Stimulated activated naive CD4-positive, alpha-beta T cell (primary cell): ENCODE data around the gene LENG1.

Source experiments
- DNase-seq, 6 experiments: peaks; one replicate each; lab custom pipeline; 2025; lab: John Stamatoyannopoulos, UW

Gene LENG1

GRCh38 chr19:54164369-54165068 is 5.0 kb upstream of the LENG1 start:
- DNase-seq: peak in 4 of 6 experiments; percentile 14 to 40 (median 21)

GRCh38 chr19:54162884-54163283 is 3.4 kb upstream of the LENG1 start:
- no peak for DNase-seq

DNA sequence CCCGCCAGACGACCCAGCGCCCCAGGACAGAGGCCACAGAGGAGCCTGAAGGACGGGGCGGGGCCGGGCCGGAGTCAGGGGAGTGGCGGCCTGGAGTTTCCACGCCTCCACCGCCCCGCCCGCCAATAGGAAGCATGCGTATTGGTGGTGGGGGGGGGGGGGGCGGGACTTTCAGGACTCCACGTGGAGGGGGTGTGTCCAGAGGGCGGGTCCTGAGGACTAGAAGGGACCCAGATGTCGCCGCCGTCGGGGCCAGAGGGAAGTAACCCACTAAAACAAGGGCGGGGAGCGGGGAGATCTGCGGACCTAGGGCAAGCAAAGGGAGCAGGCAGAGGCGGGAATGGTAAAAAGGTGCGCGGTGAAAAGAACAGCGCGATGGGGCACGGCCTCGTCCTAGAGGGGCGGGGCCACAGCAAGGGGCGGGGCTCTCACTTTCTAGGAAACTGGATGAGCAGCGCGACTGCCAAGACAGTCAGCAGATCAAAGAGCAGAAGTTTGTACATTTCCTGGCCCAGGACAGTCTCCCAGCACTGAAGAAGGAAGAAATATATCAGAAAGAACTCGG is 2.8 kb upstream of the LENG1 start:
- peak; percentile 72 to 93 (median 84) for DNase-seq

DNA sequence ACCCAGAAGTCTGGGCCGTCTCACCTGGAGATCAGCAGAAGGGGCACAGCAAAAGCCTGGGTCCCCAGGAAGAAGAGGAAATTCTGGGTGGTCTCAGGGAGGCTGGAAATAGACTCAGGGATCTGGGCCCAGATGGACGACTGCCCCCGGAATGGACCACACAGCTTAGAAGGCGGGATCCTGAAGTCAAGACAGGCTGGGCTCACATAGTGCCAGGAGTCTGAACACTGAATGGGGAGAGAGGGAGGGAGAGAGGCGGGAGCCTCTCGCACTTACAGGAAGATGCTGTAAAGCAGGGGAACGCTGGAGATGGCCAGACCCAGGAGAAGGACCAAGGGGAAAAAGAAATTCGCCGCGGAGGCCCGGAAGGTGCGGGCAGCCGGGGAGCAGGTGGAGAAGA is 1.3 kb upstream of the LENG1 start:
- DNase-seq: no peak

- no peak for DNase-seq
These were observed 776 bp upstream of the LENG1 start for GRCh38 chr19:54160182-54160811.

DNA sequence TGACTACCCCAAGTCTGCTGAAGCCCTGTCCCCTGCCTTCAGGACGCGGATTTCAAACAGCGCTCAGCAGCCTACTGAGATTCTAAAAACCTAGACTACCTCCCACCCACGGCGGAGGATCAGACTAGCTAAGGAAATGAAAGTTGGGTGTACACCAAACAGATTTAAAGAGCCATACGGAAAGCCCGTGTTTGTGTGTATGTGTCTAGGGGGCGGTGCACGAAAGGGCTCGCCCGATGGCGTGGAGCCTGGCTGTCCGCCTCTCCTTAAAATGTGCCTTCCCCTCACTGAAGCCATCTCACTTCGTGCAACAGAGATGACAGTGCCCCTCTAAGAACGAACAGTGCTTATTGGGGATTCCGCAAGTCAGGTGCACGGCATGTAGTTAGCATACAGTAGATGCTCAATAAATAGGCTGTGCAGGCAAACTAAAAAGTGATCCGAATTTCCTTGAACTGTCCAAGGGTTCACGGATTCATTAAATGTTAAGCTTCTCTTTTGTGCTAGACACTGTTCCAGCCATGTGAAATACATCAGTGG is 639 bp downstream of the LENG1 start:
- DNase-seq: peak in 2 of 6 experiments; percentile 19 to 24

GRCh38 chr19:54156953-54157352 is 2.6 kb downstream of the LENG1 start:
- DNase-seq: no peak

DNA sequence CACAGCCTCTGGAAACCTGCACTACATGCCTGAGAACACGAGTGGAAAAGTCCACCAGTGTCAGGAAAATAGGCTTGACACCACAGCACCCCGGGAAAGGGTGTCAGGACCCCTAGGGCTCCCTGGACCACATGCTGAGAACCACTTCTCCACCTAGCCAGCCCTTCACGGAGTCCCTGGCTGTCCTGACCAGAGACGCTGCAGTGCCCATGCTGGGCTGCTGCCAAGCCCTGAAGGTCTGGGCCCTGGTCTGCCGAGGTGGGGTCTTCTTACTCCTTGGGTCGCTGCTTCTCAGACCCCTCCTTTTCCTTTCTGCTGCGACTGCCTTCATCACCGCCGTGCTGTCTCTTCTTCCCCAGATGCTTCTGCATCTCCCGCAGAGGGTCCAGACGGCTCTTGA is 3.0 kb downstream of the LENG1 start:
- DNase-seq: no peak

GRCh38 chr19:54155694-54156093 is 3.8 kb downstream of the LENG1 start:
- DNase-seq: no peak

DNA sequence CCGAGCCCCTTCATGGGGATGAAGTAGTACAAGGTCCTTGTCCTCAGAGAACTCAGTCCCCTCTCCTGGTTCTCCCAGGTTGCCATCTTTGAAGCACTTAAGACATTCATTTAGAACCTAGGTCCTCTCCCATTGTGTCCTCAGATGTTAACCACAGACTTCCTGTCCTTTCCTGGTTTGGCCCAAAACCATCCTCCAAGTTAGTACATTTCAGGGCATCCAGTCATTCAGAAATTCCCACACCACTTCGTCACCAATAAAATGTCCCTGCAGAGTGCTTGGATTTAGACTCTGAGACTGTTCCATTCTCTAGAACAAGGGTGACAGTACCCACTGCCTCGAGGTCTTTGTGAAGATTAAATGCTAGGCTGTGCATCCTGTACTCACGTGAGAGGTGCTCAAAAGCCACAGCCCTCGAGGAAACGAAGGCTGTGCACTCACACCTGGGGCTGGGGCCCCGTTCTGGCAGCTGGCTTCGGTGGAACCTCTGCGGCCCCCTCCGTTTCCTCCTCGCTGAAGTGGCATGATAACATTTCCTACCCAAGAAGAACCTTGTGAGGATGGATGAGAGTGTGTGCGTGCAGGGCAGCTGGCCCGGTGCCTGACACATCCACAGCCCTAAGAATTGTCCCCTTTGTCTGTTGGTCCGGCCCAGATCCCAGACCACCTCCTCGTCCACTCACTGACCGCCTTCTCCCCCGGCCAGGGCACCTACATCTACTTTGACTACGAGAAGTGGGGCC is 4.7 kb downstream of the LENG1 start:
- DNase-seq: peak; percentile 13 to 74 (median 44)

DNA sequence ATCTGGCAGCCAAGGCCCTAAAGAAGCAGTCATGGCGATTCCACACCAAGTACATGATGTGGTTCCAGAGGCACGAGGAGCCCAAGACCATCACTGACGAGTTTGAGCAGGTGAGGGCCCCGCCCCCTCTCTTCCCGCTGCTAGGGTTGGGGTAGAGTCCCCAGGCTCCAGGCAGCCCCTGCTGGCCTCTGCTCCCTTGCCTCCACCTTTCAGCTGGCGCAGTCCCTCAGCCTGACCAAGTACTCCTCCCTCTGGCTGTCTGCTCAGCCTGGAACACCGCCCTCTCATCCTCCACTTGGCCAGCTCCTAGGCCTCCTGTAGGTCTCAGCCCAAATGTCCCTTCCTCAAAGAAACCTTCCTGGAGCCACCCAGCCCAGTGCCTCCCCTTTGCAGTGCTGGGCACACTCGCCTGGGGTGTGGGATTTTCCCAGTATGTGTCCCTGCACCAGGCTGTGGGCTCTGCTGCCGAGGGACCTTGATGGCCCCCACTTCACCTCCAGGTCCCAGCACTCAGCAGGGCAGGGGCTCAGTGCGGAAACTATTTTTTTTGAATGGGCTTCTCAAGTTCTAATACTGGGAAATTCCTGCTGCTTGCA is 5.7 kb downstream of the LENG1 start:
- DNase-seq: no peak

- no peak for DNase-seq
These were observed 6.5 kb downstream of the LENG1 start for GRCh38 chr19:54152878-54153524.

- no peak for DNase-seq
These were observed 7.3 kb downstream of the LENG1 start for GRCh38 chr19:54152267-54152666.

DNA sequence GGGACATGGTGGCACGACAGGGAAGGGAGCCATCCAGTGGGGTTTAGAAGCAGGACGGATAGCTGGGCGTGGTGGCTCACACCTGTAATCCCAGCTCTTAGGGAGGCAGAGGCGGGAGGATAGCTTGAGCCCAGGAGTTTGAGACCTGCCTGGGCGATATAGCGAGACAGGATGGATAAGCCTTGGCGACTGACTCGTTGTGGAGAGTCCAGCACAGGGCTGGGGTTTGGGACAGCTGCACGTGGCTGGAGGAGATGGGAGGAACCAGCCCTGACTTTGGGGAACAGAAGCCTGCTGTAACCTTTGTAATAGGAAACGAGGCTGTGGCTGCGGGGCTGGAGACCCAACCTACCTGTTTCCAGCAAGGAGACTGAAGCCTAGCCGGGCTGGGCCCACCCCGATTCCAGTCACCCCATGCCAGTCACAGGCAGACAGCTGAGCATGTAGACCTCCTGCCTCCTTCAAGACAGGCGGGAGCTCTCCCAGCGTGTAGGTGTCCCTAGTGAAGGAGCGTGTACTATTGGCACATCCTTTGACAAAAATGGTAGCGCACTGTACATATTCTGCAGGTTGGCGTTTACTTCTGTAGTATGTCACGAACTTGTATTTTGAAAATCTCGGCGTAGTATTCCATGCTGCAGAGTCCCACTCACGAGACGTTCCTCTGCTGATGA is 8.0 kb downstream of the LENG1 start:
- DNase-seq: no peak

DNA sequence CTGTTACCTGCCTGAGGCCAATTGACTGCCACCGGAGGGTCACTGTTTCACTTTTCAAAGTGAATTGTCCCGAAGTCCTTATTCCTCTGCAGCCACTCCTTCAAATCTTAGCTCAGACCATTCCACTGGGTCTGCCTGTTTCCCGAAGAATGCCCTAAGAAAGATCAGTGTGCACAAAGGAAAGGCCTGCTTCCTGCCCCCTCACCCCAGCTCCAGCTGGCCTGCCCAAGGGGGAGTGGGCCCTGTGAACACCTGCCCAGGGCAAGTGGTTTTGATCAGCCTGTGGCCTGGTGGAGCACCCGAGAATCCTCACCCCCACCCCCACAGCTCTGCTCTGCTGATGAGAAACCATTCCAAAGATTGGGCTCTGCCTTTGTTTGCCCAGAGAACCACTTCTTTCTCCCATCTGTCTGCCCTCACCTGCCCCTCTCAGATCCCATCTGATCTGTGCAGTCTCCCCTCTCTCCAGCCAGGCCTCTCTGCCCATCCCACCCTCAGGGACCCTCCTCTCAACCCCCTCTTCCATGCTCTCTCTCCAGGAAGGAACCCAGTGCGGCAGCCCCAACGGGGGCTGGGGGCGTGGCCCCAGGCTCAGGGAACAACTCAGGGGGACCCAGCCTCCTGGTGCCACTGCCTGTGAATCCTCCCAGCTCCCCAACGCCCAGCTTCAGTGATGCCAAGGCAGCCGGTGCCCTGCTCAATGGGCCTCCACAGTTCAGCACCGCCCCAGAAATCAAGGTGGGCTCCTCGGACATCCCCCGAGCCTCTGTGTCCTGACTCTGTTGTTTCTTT is 10.3 kb downstream of the LENG1 start:
- no peak for DNase-seq

DNA sequence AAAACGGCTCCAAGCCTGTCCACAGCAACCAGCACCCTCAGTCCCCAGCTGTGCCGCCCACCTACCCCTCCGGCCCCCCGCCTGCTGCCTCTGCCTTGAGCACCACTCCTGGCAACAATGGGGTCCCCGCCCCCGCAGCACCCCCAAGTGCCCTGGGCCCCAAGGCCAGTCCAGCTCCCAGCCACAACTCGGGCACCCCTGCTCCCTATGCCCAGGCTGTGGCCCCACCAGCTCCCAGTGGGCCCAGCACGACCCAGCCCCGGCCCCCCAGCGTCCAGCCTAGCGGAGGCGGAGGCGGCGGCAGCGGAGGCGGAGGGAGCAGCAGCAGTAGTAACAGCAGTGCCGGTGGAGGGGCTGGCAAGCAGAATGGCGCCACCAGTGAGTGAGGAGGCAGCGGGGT is 11.4 kb downstream of the LENG1 start:
- no peak for DNase-seq

- no peak for DNase-seq
These were observed 11.8 kb downstream of the LENG1 start for GRCh38 chr19:54147676-54148075.

GRCh38 chr19:54145541-54146158 is 13.9 kb downstream of the LENG1 start:
- DNase-seq: no peak

GRCh38 chr19:54142166-54142780 is 17.2 kb downstream of the LENG1 start:
- DNase-seq: no peak
